ENCODE data around the gene ADAMTS15.

- TF ChIP-seq POLR2A (IDR thresholded peaks at IDR 0.05) (no peak), CTCF (IDR thresholded peaks at IDR 0.05) (no peak)
Observed at GRCh38 chr11:130455483-130456127, 7.2 kb downstream of the ADAMTS15 start.
